Lung (tissue), 12 donors: ENCODE measurements around the gene OR2F1. TPM values are rescaled to one million over a fixed set of nuclear protein-coding genes. Genes with fewer than 3 reads are reported as not detected.

Experiments
- ATAC-seq: fragments of 200-7000 bp; cut with Tn5 transposase; one replicate; pipeline ENCODE4 v1.9.1; 2020; ENCODE audit warnings: moderate number of reproducible peaks; ENCODE audit not compliant: insufficient read depth, low FRiP score
- DNase-seq, 3 donors: peaks; one replicate each; pipeline ENCODE4 v3.0.0-alpha.2; 2013 to 2017
- H3K27ac ChIP-seq, 2 donors: one replicate each; pipeline ENCODE4 v1.5.1; 2013; ENCODE audit warnings: mild to moderate bottlenecking in 2 of 2, moderate library complexity in 2 of 2, control low read depth in 1 of 2, inconsistent platforms in 1 of 2, low read depth in 1 of 2, low read length in 1 of 2
- H3K27me3 ChIP-seq, 3 donors: one replicate each; pipeline ENCODE4 v1.5.1; 2013; ENCODE audit warnings: low read length in 2 of 3; ENCODE audit not compliant: control insufficient read depth in 3 of 3, insufficient read depth in 3 of 3
- H3K36me3 ChIP-seq, 4 donors: one replicate each; pipeline ENCODE4 v1.5.1; 2013; ENCODE audit warnings: low read length in 4 of 4, mild to moderate bottlenecking in 1 of 4, moderate library complexity in 1 of 4; ENCODE audit not compliant: control insufficient read depth in 4 of 4, insufficient read depth in 4 of 4
- H3K4me1 ChIP-seq, 5 donors: one replicate each; pipeline ENCODE4 v1.5.1; 2013; ENCODE audit warnings: low read length in 5 of 5, mild to moderate bottlenecking in 2 of 5, moderate library complexity in 1 of 5; ENCODE audit not compliant: control insufficient read depth in 5 of 5, insufficient read depth in 5 of 5
- H3K4me3 ChIP-seq: one replicate; pipeline ENCODE4 v1.5.1; 2013; ENCODE audit warnings: mild to moderate bottlenecking, control low read depth, moderate library complexity
- H3K9ac ChIP-seq, 2 donors: one replicate each; pipeline ENCODE4 v1.5.1; 2013; ENCODE audit warnings: low read length in 2 of 2, control low read depth in 1 of 2; ENCODE audit not compliant: insufficient read depth in 1 of 2
- H3K9me3 ChIP-seq, 4 donors: one replicate each; pipeline ENCODE4 v1.5.1; 2013; ENCODE audit warnings: low read length in 3 of 4, mild to moderate bottlenecking in 1 of 4, moderate library complexity in 1 of 4; ENCODE audit not compliant: control insufficient read depth in 4 of 4, insufficient read depth in 3 of 4
- WGBS, 2 donors: extraction: QIAGEN DNeasy Blood & Tissue Kit; methylation state at CpG; one replicate each; pipeline ENCODE4 v1.1.7; 2013; 5-methylcytosine and 5-hydroxymethylcytosine counted together
- polyA plus RNA-seq, 2 donors: library from polyadenylated mRNA; stranded (reverse); fragments of 200-250 nt; gene quantifications; one replicate each; pipeline ENCODE4 v1.2.1, GENCODE V29; 2013
- total RNA-seq, 2 donors: library from RNA; depleted of rRNA in 1 of 2; stranded (reverse); fragments of >200 nt in 1 of 2; gene quantifications; one replicate each; pipeline ENCODE4 v1.2.1, GENCODE V29; 2014 to 2021
- TF ChIP-seq, protein P1 (sequence below): IDR thresholded peaks from 2 replicates; pipeline ENCODE4 v1.5.1; 2012; ENCODE audit warnings: mild to moderate bottlenecking; ENCODE audit errors: control extremely low read depth, extremely low read depth
- donor health status: control.
- donor health status: control.
- donor health status: Bipolar disorder and iron deficiency.
- donor health status: healthy.
- donor health status: DM: yes; HTN: yes; CAD: no.

OR2F1 gene
- total and polyA plus RNA-seq, 4 donors: not detected

DNA sequence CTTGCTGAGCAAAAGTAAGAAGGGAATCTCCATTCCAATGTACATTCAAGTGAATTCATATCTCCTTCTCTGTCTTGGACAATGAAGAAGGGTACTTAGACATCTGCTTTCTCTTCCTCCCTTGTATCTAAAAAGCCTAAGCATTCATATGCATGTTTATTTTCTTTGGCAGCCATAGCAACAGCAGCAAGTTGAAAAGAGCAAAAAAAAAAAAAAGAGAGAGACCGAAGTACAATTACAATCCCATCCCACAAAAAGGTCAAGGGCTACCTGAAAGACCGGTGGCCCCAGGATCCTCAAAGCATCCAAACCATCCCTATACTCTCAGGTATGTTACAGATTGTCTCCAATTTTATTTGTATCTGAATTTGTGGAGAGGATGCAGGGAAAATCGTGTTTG lies 4.1 kb downstream of the OR2F1 start:
- Histone ChIP-seq H3K4me3 (no peak overlapping the region), H3K9ac (no peak overlapping the region), H3K27me3 (no peaks in the 10 kb centered on the region), H3K27ac (no peak overlapping the region), H3K9me3 (no peaks in the 10 kb centered on the region), H3K36me3 (no peaks in the 10 kb centered on the region), H3K4me1 (no peaks in the 10 kb centered on the region)
- no peak for ATAC-seq
- peak in 2 of 3 donors; percentile 40 to 52 for DNase-seq
- WGBS, 2 donors: 59 to 74% methylated on average over 3 of the region's 3 CpGs
- TF ChIP-seq, protein P1, sequence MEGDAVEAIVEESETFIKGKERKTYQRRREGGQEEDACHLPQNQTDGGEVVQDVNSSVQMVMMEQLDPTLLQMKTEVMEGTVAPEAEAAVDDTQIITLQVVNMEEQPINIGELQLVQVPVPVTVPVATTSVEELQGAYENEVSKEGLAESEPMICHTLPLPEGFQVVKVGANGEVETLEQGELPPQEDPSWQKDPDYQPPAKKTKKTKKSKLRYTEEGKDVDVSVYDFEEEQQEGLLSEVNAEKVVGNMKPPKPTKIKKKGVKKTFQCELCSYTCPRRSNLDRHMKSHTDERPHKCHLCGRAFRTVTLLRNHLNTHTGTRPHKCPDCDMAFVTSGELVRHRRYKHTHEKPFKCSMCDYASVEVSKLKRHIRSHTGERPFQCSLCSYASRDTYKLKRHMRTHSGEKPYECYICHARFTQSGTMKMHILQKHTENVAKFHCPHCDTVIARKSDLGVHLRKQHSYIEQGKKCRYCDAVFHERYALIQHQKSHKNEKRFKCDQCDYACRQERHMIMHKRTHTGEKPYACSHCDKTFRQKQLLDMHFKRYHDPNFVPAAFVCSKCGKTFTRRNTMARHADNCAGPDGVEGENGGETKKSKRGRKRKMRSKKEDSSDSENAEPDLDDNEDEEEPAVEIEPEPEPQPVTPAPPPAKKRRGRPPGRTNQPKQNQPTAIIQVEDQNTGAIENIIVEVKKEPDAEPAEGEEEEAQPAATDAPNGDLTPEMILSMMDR: no peak

DNA sequence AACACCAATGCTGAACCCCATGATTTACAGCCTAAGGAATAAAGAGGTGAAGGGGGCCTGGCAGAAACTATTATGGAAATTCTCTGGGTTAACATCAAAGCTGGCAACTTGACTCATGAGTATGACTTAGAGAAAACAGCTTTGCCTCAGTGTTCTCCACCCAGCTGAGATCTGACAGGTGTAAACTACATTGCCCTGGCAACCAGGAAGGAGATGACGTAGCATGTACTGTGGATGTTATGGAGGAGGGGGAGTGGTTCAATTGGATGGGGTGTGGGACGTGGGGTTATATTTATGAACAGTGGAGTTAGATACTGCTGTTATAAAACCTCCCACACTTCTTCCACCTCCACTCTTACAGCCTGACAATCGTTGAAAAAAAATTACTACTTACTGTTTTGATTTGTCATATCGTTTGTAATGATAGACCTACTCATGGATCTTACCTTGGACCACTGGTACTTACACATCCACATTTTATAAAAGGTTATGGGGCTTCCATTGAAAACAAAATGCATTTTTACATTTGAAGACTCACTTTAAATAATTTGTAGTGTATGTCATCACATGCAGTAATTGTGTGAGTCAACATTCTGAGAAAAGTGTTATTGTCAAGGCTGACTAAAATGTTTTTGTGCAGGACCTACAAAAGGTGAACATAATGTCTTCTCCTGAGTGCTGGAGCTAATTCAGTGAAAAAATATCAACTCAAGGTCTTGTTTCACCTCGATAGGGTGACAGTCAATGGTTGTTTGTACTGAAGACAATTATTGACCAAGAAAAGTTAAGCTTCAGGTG lies 6.4 kb downstream of the OR2F1 start:
- H3K27ac ChIP-seq: no peak overlapping the region
- H3K9ac ChIP-seq: no peak overlapping the region
- H3K9me3 ChIP-seq: no peaks in the 10 kb centered on the region
- no peaks in the 10 kb centered on the region for H3K4me1 ChIP-seq
- TF ChIP-seq, protein P1: no peak
- DNase-seq (no peak), ATAC-seq (no peak)
- H3K36me3 ChIP-seq: no peaks in the 10 kb centered on the region
- no peak overlapping the region for H3K4me3 ChIP-seq
- WGBS, 2 donors: 72 to 81% methylated on average over 5 of the region's 5 CpGs
- H3K27me3 ChIP-seq: no peaks in the 10 kb centered on the region

DNA sequence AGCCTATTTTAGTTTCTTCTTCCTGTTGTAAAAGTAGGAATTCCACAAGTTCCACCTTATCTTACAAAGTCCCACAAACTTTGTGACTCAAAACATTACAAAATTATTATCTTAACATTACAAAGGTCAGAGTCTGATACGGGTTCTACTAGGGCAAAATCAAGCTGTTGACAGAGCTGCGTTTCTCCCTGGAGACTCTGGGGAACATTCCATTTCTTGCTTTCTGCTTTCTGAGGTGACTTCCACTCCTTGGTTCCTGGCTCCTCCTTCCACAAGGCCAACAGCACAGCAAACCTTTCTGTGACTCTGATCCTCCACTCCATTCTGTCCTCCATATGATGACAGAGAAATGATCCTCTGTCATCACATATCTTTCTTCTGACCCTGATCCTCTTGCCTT lies 10.6 kb downstream of the OR2F1 start:
- H3K36me3 ChIP-seq: no peaks in the 10 kb centered on the region
- H3K9ac ChIP-seq: no peak overlapping the region
- no peak overlapping the region for H3K27ac ChIP-seq
- ATAC-seq: no peak
- H3K4me1 ChIP-seq: no peaks in the 10 kb centered on the region
- DNase-seq: no peak
- no peak overlapping the region for H3K4me3 ChIP-seq
- TF ChIP-seq, protein P1: no peak
- WGBS, 2 donors: 71 to 84% methylated on average over 2 of the region's 2 CpGs
- H3K27me3 ChIP-seq: no peaks in the 10 kb centered on the region
- no peaks in the 10 kb centered on the region for H3K9me3 ChIP-seq

DNA sequence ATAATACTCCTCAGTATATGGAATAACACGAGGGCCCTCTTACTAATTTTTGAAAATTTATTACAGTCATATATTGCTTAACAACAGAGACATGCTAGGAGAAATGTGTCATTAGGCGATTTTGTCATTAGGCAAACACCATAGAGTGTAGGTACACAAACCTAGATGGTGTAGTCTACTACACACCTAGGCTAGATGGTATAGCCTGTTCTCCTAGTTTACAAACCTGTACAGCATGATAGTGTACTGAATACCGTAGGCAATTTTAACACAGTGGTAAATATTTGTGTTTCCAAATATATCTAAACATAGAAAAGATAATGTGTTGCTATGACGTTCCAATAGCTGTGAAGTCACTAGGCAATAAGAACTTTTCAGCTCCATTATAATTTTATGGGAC lies 12.8 kb downstream of the OR2F1 start:
- Histone ChIP-seq H3K4me3 (no peak overlapping the region), H3K9me3 (peaks cover 0 to 4% (median 0%) of the 10 kb centered on the region in 4 donors), H3K27ac (no peak overlapping the region), H3K27me3 (no peaks in the 10 kb centered on the region), H3K9ac (no peak overlapping the region), H3K4me1 (no peaks in the 10 kb centered on the region), H3K36me3 (no peaks in the 10 kb centered on the region)
- TF ChIP-seq, protein P1: no peak
- DNase-seq: no peak
- WGBS, 2 donors: 66 to 83% methylated on average over 4 of the region's 4 CpGs
- no peak for ATAC-seq
